Suprapubic skin (tissue), 3 donors: ENCODE results near the gene BDKRB2.

Experiments
- CTCF ChIP-seq, 2 donors: fragments of 200-600 bp in 1 of 2; fragments of 450-650 bp in 1 of 2; sonication (generic) in 1 of 2; IDR thresholded peaks; one replicate each; pipeline ENCODE4 v1.5.1; 2016 to 2019; ENCODE audit warnings: antibody characterized with exemption in 2 of 2, mild to moderate bottlenecking in 1 of 2, moderate library complexity in 1 of 2
- EP300 ChIP-seq: sonication (generic); formaldehyde crosslinking; IDR thresholded peaks from one replicate; pipeline ENCODE4 v1.6.1; 2017; ENCODE audit warnings: antibody characterized with exemption
- POLR2A ChIP-seq, 2 donors: fragments of 450-650 bp; IDR thresholded peaks; one replicate each; pipeline ENCODE4 v1.6.1; 2017; ENCODE audit warnings: antibody characterized with exemption in 2 of 2, mild to moderate bottlenecking in 2 of 2, moderate library complexity in 2 of 2

- TF ChIP-seq CTCF (IDR thresholded peaks at IDR 0.05) (no peak), POLR2A (IDR thresholded peaks at IDR 0.05) (no peak), EP300 (no peak)
These were observed at the start of gene BDKRB2 for GRCh38 chr14:96204151-96205058.
